GM19397 (cell line): ENCODE data around the gene ABHD11.

Experiments used
- ATAC-seq: cut with Tn5 transposase; IDR thresholded peaks from one replicate; pipeline ENCODE4 v1.9.1; 2021; ENCODE audit warnings: mild to moderate bottlenecking, moderate library complexity; ENCODE audit not compliant: unreplicated experiment

The ABHD11 gene

GRCh38 chr7:73702665-73703064, 35.9 kb downstream of the ABHD11 start:
- ATAC-seq: no peak

- no peak for ATAC-seq
Measured at GRCh38 chr7:73702226-73702625, 36.4 kb downstream of the ABHD11 start.

GRCh38 chr7:73701357-73701995, 37.1 kb downstream of the ABHD11 start:
- ATAC-seq: no peak

- ATAC-seq: no peak
Measured at GRCh38 chr7:73700581-73701134, 37.9 kb downstream of the ABHD11 start.

- ATAC-seq: no peak
Measured at GRCh38 chr7:73700069-73700423, 38.6 kb downstream of the ABHD11 start.

GRCh38 chr7:73699370-73700068, 39.1 kb downstream of the ABHD11 start:
- no peak for ATAC-seq

- no peak for ATAC-seq
Measured at GRCh38 chr7:73698410-73698809, 40.2 kb downstream of the ABHD11 start.

- ATAC-seq: no peak
Measured at GRCh38 chr7:73696372-73696771, 42.2 kb downstream of the ABHD11 start.

GRCh38 chr7:73690646-73691045, 48.0 kb downstream of the ABHD11 start:
- ATAC-seq: no peak

GRCh38 chr7:73688288-73688687, 50.3 kb downstream of the ABHD11 start:
- no peak for ATAC-seq
